PC-3 (cell line): ENCODE measurements around the gene PIPOX.

ENCODE experiments used
- CTCF ChIP-seq: fragments of 300-600 bp; sonication (generic); conservative IDR thresholded peaks from 2 replicates; pipeline ENCODE4 v1.5.1; 2017; ENCODE audit warnings: antibody characterized with exemption, low read depth, mild to moderate bottlenecking, low read length
- EZH2 ChIP-seq: fragments of 300-600 bp; sonication (generic); IDR thresholded peaks from one replicate; pipeline ENCODE4 v1.6.1; 2017; ENCODE audit warnings: antibody characterized with exemption, mild to moderate bottlenecking, low read length; ENCODE audit not compliant: unreplicated experiment
- EZH2phosphoT487 ChIP-seq: fragments of 300-600 bp; sonication (generic); IDR thresholded peaks from 2 replicates; pipeline ENCODE4 v1.6.1; 2018; ENCODE audit warnings: mild to moderate bottlenecking, antibody characterized with exemption, low read length, borderline replicate concordance

- TF ChIP-seq EZH2 (no peak), CTCF (no peak), EZH2phosphoT487 (no peak)
Observed at GRCh38 chr17:29032857-29033197, 10.1 kb upstream of the PIPOX start.
